GM12878 (cell line): ENCODE results near the gene ZNF771. TPM values are rescaled to one million over a fixed set of nuclear protein-coding genes. Genes with fewer than 3 reads are reported as not detected.

Experiments used
- ATF3 ChIP-seq: IDR thresholded peaks from 2 replicates; pipeline ENCODE4 v1.6.1; 2011; ENCODE audit warnings: low read depth, mild to moderate bottlenecking, low read length, moderate library complexity, borderline replicate concordance; ENCODE audit errors: extremely low read depth
- BCLAF1 ChIP-seq: fragments of 450-650 bp; IDR thresholded peaks from 2 replicates; pipeline ENCODE4 v1.6.1; 2017; ENCODE audit warnings: antibody characterized with exemption, mild to moderate bottlenecking, moderate library complexity
- CBX3 ChIP-seq: fragments of 200-600 bp; sonication (generic); IDR thresholded peaks from 2 replicates; pipeline ENCODE4 v1.6.1; 2016; ENCODE audit warnings: low read depth, borderline replicate concordance
- CEBPZ ChIP-seq: fragments of 150-350 bp; IDR thresholded peaks from 2 replicates; pipeline ENCODE4 v1.6.1; 2016; ENCODE audit warnings: low read depth, low read length
- E4F1 ChIP-seq: fragments of 450-650 bp; IDR thresholded peaks from 2 replicates; pipeline ENCODE4 v1.6.1; 2018; ENCODE audit warnings: borderline replicate concordance, mild to moderate bottlenecking; ENCODE audit not compliant: partially characterized antibody
- HDAC2 ChIP-seq: fragments of 200-600 bp; sonication (generic); IDR thresholded peaks from 2 replicates; pipeline ENCODE4 v1.6.1; 2017
- HDGF ChIP-seq: fragments of 450-650 bp; IDR thresholded peaks from 2 replicates; pipeline ENCODE4 v1.6.1; 2016; ENCODE audit warnings: antibody characterized with exemption
- KLF5 ChIP-seq: fragments of 450-650 bp; IDR thresholded peaks from 2 replicates; pipeline ENCODE4 v1.6.1; 2014; ENCODE audit warnings: mild to moderate bottlenecking; ENCODE audit not compliant: partially characterized antibody
- MTA2 ChIP-seq: fragments of 450-650 bp; IDR thresholded peaks from 2 replicates; pipeline ENCODE4 v1.6.1; 2016; ENCODE audit warnings: low read depth, mild to moderate bottlenecking, moderate library complexity
- PKNOX1 ChIP-seq: fragments of 450-650 bp; IDR thresholded peaks from 2 replicates; pipeline ENCODE4 v1.6.1; 2016; ENCODE audit warnings: mild to moderate bottlenecking
- RFX5 ChIP-seq: IDR thresholded peaks from 2 replicates; pipeline ENCODE4 v1.6.1; 2011; ENCODE audit warnings: low read depth, low read length, improper control_type of control experiment
- SMARCA5 ChIP-seq: fragments of 450-650 bp; IDR thresholded peaks from 2 replicates; pipeline ENCODE4 v1.6.1; 2017; ENCODE audit warnings: mild to moderate bottlenecking
- SP1 ChIP-seq: IDR thresholded peaks from one replicate; pipeline ENCODE4 v1.6.1; 2011; ENCODE audit warnings: low read depth, low read length
- SUPT20H ChIP-seq: IDR thresholded peaks from 2 replicates; pipeline ENCODE4 v1.6.1; 2011; ENCODE audit warnings: low read depth, mild to moderate bottlenecking, low read length, moderate library complexity, borderline replicate concordance; ENCODE audit not compliant: control insufficient read depth
- TCF12 ChIP-seq: IDR thresholded peaks from 2 replicates; pipeline ENCODE4 v1.6.1; 2011; ENCODE audit warnings: low read depth, mild to moderate bottlenecking, low read length
- TCF3 ChIP-seq: IDR thresholded peaks from 2 replicates; pipeline ENCODE4 v1.6.1; 2012; ENCODE audit warnings: low read depth, mild to moderate bottlenecking, low read length, borderline replicate concordance; ENCODE audit not compliant: insufficient read depth
- USF1 ChIP-seq: IDR thresholded peaks from 2 replicates; pipeline ENCODE4 v1.6.1; 2011; ENCODE audit warnings: borderline replicate concordance, low read depth, mild to moderate bottlenecking, moderate library complexity, mixed read lengths, low read length; ENCODE audit not compliant: insufficient read depth; ENCODE audit errors: extremely low read length
- polyA plus RNA-seq, 11 experiments: library from polyadenylated mRNA; depleted of rRNA in 4 of 11; unstranded in 6 of 11; stranded (reverse) in 5 of 11; fragments of >200 nt; fragmentation: Nextera tagmentation in 4 of 11; fragmentation: Illumina TruSeq in 1 of 11; extraction: Ambion mirVana in 4 of 11; extraction: Trizol in 1 of 11; gene quantifications; 1 replicate in 1 of 11; 2 replicates in 10 of 11; pipeline versions ENCODE4 v1.2.1 to v1.2.3, GENCODE V29; 2011 to 2016; ENCODE audit warnings: inconsistent platforms in 2 of 11, missing spikeins in 2 of 11, low read depth in 1 of 11
- total RNA-seq, 4 experiments: library from RNA; depleted of rRNA in 3 of 4; stranded (reverse); fragments of >200 nt in 3 of 4; fragmentation: Illumina TruSeq in 1 of 4; extraction: Trizol in 1 of 4; gene quantifications; 2 replicates each; pipeline versions ENCODE4 v1.2.1 to v1.2.3, GENCODE V29; 2013 to 2021

Gene ZNF771
- total and polyA plus RNA-seq, 10 of the 15 experiments (the other 5 are each of a cell fraction or from before 2014, with no cell fraction given), result 0.98 to 7.6 (median 3.7) TPM

- TF ChIP-seq PKNOX1 (no peak), TCF12 (no peak), SP1 (no peak), E4F1 (no peak), HDAC2 (no peak), RFX5 (no peak), CBX3 (no peak), KLF5 (no peak), ATF3 (no peak), CEBPZ (no peak), USF1 (no peak), SMARCA5 (no peak), HDGF (peak; percentile 77; the same call in 1 of the 2 replicates), MTA2 (no peak), TCF3 (no peak), BCLAF1 (no peak), SUPT20H (no peak)
Measured at GRCh38 chr16:30457743-30458560, 50.5 kb downstream of the ZNF771 start (continued).
